ENCODE results near the gene DAZAP1.

DAZAP1 gene

DNA sequence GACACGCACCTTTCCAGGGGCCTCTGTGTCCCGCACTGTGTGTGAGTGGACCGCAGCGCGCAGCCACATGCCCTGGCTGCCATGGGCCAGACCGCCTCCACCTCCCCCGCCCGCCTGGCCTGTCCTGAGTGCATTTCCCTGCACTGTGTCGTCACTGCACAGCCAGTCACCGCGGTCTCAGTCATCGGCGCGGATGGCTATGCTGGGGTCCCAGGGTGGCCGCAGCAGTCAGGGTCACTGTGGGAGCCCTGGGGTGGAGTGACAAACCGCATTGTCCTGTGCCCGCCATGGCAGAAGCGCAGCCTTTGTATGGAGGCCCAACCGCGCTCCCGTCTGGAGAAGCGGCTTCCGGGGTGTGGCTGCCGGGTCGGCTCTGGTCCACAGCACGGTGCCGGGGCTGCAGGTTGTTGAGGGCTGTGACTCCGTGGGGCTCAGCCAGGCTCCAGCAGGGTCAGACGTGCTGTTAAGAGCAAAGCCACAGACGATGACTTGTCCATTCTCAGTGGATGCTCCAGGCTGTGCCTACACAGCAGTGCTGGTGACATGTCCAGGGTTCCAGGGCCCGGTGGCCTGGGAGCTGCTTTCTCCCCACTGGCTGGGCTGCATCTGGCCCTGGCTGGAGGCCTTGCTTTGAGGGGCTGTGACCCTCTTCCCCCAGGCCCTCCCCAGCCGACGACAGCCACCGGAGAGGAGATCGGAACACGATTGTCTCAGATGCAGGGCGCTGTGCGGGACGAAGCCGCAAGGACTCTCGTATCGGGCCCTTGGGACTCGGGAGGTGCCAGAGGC lies 30.0 kb upstream of the DAZAP1 start:
- DNase-seq, result no peak

GRCh38 chr19:1377965-1378785 lies 29.2 kb upstream of the DAZAP1 start:
- DNase-seq, result no peak

GRCh38 chr19:1379126-1379905 lies 28.1 kb upstream of the DAZAP1 start:
- DNase-seq, result no peak

DNA sequence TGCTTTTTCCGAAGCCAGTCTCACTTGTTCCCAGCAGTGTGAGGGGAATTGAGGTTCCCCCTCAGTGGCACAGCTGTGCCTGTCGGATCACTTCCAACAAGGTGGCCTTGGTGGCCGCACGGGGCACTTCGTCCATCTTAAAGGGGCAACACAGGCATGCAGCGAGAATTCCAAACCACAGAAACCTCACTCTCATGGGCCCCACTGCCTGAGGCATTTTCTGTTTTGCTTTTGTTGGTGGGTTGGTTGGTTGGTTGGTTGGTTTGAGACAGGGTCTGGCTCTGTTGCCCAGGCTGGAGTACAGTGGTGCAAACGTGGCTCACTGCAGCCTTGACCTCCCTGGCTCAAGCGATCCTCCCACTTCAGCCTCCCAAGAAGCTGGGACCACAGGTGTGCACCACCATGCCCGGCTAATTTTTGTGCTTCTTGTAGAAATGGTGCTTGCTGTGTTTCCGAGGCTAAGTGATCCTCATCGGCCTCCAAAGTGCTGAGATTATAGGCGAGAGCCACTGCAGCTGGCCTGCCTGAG lies 27.4 kb upstream of the DAZAP1 start:
- DNase-seq, result no peak

GRCh38 chr19:1382250-1382649 lies 25.1 kb upstream of the DAZAP1 start:
- DNase-seq, result no peak

DNA sequence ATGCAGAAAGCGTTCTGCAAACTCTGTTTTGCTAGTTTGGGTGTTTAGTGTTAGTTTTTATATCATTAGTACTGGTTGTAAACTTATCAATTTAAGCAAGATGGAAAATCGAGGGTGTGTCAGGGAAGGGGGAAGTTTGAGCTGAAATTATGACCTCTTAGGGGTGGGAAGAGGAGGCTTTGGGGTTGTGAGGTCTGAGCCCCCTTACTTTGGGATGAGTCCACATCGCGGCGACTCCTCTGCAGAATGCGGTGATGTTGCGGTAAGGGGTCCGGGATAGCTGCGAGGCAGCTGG lies 24.4 kb upstream of the DAZAP1 start:
- DNase-seq, result no peak

DNA sequence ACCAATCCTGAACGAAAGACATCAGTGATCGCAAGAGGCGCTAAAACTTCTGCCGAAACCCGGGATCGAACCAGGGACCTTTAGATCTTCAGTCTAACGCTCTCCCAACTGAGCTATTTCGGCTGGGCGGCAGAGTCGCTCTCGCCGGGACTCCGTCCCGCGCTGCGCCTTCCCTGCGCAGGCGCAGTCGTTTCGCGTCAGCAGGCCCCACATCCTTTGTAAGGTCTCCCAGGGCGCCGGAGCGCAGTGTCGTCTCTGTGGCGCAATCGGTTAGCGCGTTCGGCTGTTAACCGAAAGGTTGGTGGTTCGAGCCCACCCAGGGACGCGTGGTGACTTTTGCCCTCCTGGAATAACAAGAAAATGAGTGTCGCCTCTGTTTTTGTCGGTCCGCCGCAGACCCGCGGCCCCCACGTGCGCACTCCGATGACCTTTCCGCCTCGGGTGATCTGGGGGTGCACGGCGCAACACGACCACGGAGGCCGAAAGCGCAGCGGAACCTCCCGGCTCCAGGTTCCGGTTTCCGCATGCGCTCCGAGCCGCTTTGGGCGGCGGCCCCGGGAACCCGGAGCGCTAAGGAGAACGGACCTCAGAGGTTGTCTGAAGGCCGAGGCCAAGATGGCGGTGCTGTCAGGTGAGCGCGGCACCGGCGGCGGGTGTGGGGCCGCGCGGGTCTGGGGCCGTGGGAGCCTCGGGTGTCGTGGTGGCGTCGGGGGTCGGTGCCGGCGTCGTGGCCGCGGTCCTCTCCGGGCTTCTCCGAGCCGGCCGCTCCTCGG lies 23.9 kb upstream of the DAZAP1 start, which contains the start of gene NDUFS7:
Gene NDUFS7 (plus strand): TSS at position 596 of the 773 bp plus-strand sequence. CDS start 20 bp downstream, at position 616.
- DNase-seq, result peak; percentile 90

DNA sequence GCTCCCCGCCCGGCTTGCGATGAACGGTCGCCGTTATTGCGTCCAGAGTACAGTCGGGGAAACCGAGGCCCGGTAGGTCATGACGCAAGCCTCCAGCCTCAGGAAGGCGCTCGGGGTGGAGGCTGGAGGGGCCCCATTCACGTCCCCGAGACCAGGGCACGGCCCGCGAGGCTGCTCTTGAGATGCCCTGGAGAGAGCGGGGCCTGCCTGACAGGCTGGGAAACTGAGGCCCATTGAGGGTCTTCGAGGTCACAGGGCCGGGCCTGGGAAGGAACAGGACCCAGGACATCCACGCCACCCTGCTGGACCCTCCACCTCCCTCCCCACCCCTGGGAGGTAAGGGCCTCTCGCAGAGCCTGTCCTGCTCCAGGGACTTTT lies 23.3 kb upstream of the DAZAP1 start:
- no peak for DNase-seq

DNA sequence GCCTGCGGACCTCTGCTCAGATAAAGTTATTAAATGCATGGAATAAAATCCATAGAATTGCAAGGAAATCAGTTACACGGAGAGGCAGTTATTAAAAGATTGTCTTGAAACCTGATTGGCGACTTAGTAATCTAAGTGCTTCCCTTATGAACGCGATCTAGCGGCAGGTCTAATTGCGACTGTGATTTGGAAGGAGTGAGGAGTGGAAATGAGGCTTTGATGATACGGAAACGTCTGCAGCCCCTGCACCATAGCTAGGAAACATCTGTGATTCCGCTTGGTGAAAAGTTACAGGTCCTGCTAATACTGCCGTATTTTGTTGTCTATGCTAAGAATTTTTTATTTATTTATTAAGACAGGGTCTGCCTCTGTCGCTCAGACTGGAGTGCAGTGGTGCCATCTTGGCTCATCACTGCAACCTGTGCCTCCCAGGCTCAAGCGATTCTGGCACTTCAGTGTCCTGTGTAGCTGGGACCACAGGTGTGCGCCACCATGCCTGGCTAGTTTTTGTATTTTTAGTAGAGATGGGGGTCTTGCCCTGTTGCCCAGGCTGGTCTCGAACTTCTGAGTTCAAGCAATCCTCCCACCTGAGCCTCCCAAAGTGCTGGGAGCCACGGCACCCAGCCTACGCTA lies 22.8 kb upstream of the DAZAP1 start:
- DNase-seq, result no peak

DNA sequence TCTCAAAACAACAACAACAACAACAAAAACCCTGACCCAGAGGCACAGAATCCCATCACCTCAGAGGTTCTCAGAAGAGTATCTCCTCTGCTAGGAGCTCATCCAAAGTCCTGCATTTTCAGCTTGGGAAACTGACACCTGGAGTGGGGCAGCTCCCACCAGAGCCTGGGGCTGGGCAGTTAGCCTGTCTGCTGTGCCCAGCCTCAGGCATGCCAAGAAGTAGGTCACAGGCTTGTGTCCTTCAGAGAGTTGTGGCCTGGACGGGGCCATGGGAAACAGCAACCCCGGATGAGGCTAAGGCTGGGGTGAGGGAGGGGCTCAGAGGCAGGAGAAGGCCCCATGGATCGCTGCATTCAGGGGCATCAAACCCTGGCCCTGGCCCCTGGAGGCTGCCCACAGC lies 21.6 kb upstream of the DAZAP1 start:
- DNase-seq, result no peak

DNA sequence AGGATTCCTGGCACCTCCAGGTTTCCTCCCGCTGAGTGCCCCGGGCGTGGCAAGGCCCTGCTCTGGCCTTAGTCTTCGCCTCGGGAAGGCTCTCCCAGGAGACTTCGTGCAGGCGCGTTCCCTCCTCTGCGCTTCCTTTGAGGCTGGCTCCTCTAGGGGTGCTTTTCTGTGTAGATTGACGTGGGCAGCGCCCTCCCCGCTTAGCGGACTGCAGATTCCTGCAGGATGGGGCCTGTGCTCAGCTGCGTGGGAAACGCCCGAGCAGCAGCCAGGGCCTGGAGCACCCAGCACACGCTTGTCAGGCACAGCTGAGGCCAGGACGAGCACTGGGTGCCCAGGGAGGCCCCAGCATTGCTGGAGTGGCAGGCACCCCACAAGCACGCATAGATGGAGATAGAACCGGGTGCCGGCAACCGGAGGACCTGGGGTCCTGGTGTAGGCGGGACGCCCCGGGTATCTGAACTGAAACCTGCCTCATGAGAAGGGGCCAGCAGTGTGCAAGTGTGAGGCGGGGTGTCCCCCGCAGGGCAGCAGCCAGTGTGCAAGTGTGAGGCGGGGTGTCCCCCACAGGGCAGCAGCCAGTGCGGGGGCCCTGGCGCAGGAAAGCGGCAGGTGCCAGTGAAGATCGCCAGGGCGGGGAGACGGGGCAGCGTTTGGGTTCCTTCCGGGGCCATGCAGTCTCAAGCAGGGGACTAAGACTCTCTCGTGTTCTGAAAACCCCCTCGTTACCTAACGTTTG lies 20.3 kb upstream of the DAZAP1 start:
- no peak for DNase-seq

- no peak for DNase-seq
These were observed 19.4 kb upstream of the DAZAP1 start for GRCh38 chr19:1387684-1388636.

DNA sequence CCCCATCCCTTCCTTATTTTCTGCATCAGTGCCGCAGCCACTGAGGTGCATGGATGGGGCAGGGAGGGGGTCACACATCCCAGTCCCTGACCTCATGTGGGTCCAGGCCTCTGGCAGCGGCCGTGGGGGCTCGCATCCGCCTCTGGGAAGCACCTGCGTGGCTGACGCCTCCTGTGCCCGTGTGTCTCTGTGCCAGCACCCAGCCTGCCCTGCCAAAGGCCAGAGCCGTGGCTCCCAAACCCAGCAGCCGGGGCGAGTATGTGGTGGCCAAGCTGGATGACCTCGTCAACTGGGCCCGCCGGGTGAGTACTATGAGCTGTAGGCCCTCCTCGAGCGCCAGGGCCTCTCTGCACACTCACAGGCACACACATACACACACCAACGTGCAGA lies 18.8 kb upstream of the DAZAP1 start:
- no peak for DNase-seq

DNA sequence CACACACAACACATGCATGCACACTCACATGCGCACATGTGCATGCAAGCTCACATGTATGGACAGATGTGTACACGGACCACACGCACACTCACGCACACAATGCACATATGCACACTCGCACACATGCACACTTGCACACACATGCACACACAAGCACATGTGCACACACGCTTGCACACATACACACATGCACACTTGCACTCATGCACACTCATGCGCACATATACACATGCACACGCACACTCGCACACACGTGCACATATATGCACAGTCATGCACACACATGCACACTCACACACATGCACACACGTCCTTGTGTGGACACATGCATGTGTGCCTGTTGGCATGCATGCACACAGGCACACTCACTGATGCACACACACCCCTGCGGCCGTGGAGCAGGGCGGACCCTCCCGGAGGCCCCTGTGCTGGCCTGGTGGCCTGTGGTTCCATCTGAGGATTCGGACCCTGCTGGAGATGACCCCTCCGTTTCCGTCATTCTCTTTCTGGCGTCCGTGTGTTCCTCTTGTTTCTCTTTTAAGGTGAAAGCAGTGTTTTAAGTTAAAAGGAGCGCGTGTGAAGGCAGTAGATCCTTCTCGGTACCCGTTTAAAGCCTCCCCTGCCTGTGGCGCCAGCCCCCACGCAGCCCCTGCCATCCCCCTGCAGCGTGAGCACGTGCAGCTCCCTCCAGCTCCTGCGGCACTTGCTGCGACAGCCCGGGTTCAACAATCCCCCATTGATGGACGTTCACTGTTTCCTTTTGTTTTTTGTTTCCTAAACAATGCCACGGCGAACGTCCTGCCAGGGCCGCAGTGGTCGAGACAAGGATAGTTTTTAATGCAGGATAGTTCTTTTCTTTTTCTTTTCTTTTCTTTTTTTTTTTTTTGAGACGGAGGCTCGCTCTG lies 18.1 kb upstream of the DAZAP1 start:
- no peak for DNase-seq

DNA sequence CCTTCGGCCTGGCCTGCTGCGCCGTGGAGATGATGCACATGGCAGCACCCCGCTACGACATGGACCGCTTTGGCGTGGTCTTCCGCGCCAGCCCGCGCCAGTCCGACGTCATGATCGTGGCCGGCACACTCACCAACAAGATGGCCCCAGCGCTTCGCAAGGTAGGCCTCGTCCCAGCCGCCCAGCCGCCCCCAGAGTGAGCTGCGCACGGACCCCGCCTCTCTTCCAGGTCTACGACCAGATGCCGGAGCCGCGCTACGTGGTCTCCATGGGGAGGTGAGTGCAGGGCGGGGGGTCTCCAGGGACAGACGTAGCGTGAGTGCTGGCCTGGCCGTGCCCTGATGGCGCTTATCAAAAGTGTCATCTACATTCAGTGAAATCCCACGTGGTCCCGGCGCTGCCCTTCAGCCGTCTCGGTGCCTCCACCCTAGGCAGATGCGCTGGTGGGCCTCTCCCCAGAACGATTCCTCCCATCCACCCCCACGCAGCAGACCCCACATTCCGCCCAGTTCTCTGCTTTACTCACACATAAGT lies 16.4 kb upstream of the DAZAP1 start:
- DNase-seq, result no peak

DNA sequence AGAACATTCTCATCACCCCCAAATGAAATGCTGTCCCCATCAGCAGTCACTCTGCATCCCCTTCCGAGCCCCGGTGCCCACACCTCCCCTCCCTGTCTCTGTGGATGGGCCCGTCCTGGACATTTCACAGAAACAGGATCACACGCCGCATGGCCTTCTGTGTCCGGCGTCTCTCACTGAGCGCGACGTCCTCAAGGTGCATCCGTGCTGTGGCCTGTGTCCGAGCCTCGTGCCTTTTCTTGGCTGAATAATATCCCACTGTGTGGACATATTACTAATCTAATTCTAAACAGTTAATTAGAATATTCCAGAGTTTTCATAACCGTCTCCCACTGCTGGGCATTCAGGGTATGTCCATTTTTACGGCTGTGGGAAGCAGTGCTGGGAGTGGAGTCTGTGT lies 15.0 kb upstream of the DAZAP1 start:
- DNase-seq, result no peak

GRCh38 chr19:1392939-1393530 lies 14.4 kb upstream of the DAZAP1 start:
- DNase-seq, result no peak

GRCh38 chr19:1393841-1394240 lies 13.5 kb upstream of the DAZAP1 start:
- DNase-seq, result no peak
